Duodenal mucosa (tissue), 2 donors: ENCODE measurements around the gene PIK3R6.

Experiments used
- H3K27ac ChIP-seq: one replicate; pipeline ENCODE4 v1.7.0; 2013; ENCODE audit warnings: low read depth, low read length
- H3K27me3 ChIP-seq, 2 donors: one replicate each; pipeline ENCODE4 v1.7.0; 2013; ENCODE audit warnings: low read length in 2 of 2, control low read depth in 1 of 2; ENCODE audit not compliant: insufficient read depth in 2 of 2, control insufficient read depth in 1 of 2
- H3K36me3 ChIP-seq, 2 donors: one replicate each; pipeline ENCODE4 v1.7.0; 2013; ENCODE audit warnings: low read length in 2 of 2, control low read depth in 1 of 2; ENCODE audit not compliant: insufficient read depth in 2 of 2, control insufficient read depth in 1 of 2
- H3K4me1 ChIP-seq, 2 donors: one replicate each; pipeline ENCODE4 v1.7.0; 2013; ENCODE audit warnings: low read length in 2 of 2, control low read depth in 1 of 2; ENCODE audit not compliant: insufficient read depth in 2 of 2, control insufficient read depth in 1 of 2
- H3K4me3 ChIP-seq, 2 donors: one replicate each; pipeline ENCODE4 v1.7.0; 2013; ENCODE audit warnings: low read length in 2 of 2, low read depth in 1 of 2
- H3K9ac ChIP-seq, 2 donors: one replicate each; pipeline ENCODE4 v1.7.0; 2013; ENCODE audit warnings: low read length in 2 of 2, low read depth in 1 of 2
- H3K9me3 ChIP-seq, 2 donors: one replicate each; pipeline ENCODE4 v1.7.0; 2013; ENCODE audit warnings: low read length in 2 of 2, control low read depth in 1 of 2; ENCODE audit not compliant: control insufficient read depth in 1 of 2

The PIK3R6 gene

GRCh38 chr17:8826808-8827435 lies 40.6 kb downstream of the PIK3R6 start:
- Histone ChIP-seq H3K9me3 (no peaks in the 10 kb centered on the region), H3K36me3 (peaks cover 0 to 6% of the 10 kb centered on the region in 2 donors), H3K4me3 (no peak overlapping the region), H3K27me3 (no peaks in the 10 kb centered on the region), H3K27ac (no peak overlapping the region), H3K9ac (no peak overlapping the region), H3K4me1 (no peaks in the 10 kb centered on the region)

- Histone ChIP-seq H3K27me3 (no peaks in the 10 kb centered on the region), H3K9me3 (no peaks in the 10 kb centered on the region), H3K27ac (no peak overlapping the region), H3K36me3 (peaks cover 0 to 6% of the 10 kb centered on the region in 2 donors), H3K4me3 (no peak overlapping the region), H3K4me1 (no peaks in the 10 kb centered on the region), H3K9ac (no peak overlapping the region)
Observed at GRCh38 chr17:8825802-8826201, 41.7 kb downstream of the PIK3R6 start.

- Histone ChIP-seq H3K9ac (no peak overlapping the region), H3K27ac (no peak overlapping the region), H3K9me3 (no peaks in the 10 kb centered on the region), H3K4me1 (no peaks in the 10 kb centered on the region), H3K27me3 (no peaks in the 10 kb centered on the region), H3K4me3 (no peak overlapping the region), H3K36me3 (no peaks in the 10 kb centered on the region)
Observed at GRCh38 chr17:8823279-8823678, 44.2 kb downstream of the PIK3R6 start.

- Histone ChIP-seq H3K36me3 (no peaks in the 10 kb centered on the region), H3K9ac (no peak overlapping the region), H3K27ac (no peak overlapping the region), H3K27me3 (no peaks in the 10 kb centered on the region), H3K4me3 (no peak overlapping the region), H3K9me3 (no peaks in the 10 kb centered on the region), H3K4me1 (no peaks in the 10 kb centered on the region)
Observed at GRCh38 chr17:8822401-8823035, 45.0 kb downstream of the PIK3R6 start.

GRCh38 chr17:8821446-8822105 lies 45.9 kb downstream of the PIK3R6 start:
- Histone ChIP-seq H3K4me1 (no peaks in the 10 kb centered on the region), H3K9ac (no peak overlapping the region), H3K36me3 (no peaks in the 10 kb centered on the region), H3K4me3 (no peak overlapping the region), H3K9me3 (no peaks in the 10 kb centered on the region), H3K27me3 (no peaks in the 10 kb centered on the region), H3K27ac (no peak overlapping the region)

- no peaks in the 10 kb centered on the region for H3K27me3 ChIP-seq
- H3K9ac ChIP-seq = no peak overlapping the region
Observed at GRCh38 chr17:8820311-8821010, 47.0 kb downstream of the PIK3R6 start.

GRCh38 chr17:8818654-8819330 lies 48.7 kb downstream of the PIK3R6 start:
- Histone ChIP-seq H3K27me3 (no peaks in the 10 kb centered on the region), H3K27ac (no peak overlapping the region), H3K9me3 (no peaks in the 10 kb centered on the region), H3K4me3 (no peak overlapping the region), H3K4me1 (no peaks in the 10 kb centered on the region), H3K9ac (no peak overlapping the region), H3K36me3 (no peaks in the 10 kb centered on the region)

More at GRCh38 chr17:8820311-8821010, 47.0 kb downstream of the PIK3R6 start:
- Histone ChIP-seq H3K4me1 (no peaks in the 10 kb centered on the region), H3K27ac (no peak overlapping the region), H3K4me3 (no peak overlapping the region), H3K9me3 (no peaks in the 10 kb centered on the region), H3K36me3 (no peaks in the 10 kb centered on the region)

- H3K4me3 ChIP-seq = no peak overlapping the region
- H3K27me3 ChIP-seq = no peaks in the 10 kb centered on the region
- no peaks in the 10 kb centered on the region for H3K36me3 ChIP-seq
- no peak overlapping the region for H3K9ac ChIP-seq
- H3K4me1 ChIP-seq = no peaks in the 10 kb centered on the region
- no peaks in the 10 kb centered on the region for H3K9me3 ChIP-seq
- no peak overlapping the region for H3K27ac ChIP-seq
Observed at GRCh38 chr17:8818047-8818446, 49.4 kb downstream of the PIK3R6 start.

GRCh38 chr17:8806926-8807550 lies 60.4 kb downstream of the PIK3R6 start:
- Histone ChIP-seq H3K27me3 (no peaks in the 10 kb centered on the region), H3K9me3 (peaks cover 3 to 5% of the 10 kb centered on the region in 2 donors), H3K4me1 (peaks cover 6 to 12% of the 10 kb centered on the region in 2 donors), H3K4me3 (no peak overlapping the region), H3K36me3 (no peaks in the 10 kb centered on the region), H3K27ac (no peak overlapping the region), H3K9ac (no peak overlapping the region)
